Activated B cell treated with CpG ODN at 0.5 μM for 24 hours (primary cell): ENCODE measurements around the gene XYLT1. TPM values are rescaled to one million over a fixed set of nuclear protein-coding genes. Genes with fewer than 3 reads are reported as not detected.

Source experiments
- ATAC-seq: fragments of 200-7000 bp; cut with Tn5 transposase; one replicate; pipeline ENCODE4 v1.10.0; 2021; ENCODE audit warnings: low read depth, mild to moderate bottlenecking, moderate library complexity
- CTCF ChIA-PET: fragments of 350-600 bp; sonication (Branson Sonifier 250); formaldehyde crosslinking; loops from one replicate; lab custom pipeline; 2021; ENCODE audit warnings: antibody characterized with exemption; lab: Charles Lee
- POLR2A ChIA-PET: fragments of 350-600 bp; sonication (Branson Sonifier 250); formaldehyde crosslinking; loops from one replicate; lab custom pipeline; 2021; ENCODE audit warnings: antibody characterized with exemption; lab: Charles Lee
- DNase-seq: peaks from one replicate; pipeline ENCODE4 v3.0.0; 2022
- H3K27ac Mint-ChIP-seq: one replicate; pipeline ENCODE4 v1.8.0; 2020; ENCODE audit warnings: mixed read lengths
- H3K27me3 Mint-ChIP-seq: one replicate; pipeline ENCODE4 v1.8.0; 2021; ENCODE audit warnings: mixed read lengths
- H3K36me3 Mint-ChIP-seq: one replicate; pipeline ENCODE4 v1.8.0; 2021; ENCODE audit warnings: low read depth, mixed read lengths
- H3K4me1 Mint-ChIP-seq: one replicate; pipeline ENCODE4 v1.8.0; 2021; ENCODE audit warnings: mixed read lengths
- H3K4me3 Mint-ChIP-seq: one replicate; pipeline ENCODE4 v1.8.0; 2020; ENCODE audit warnings: mild to moderate bottlenecking, mixed read lengths
- H3K9me3 Mint-ChIP-seq: one replicate; pipeline ENCODE4 v1.8.0; 2020; ENCODE audit warnings: mixed read lengths
- intact Hi-C: fragments of 100-400 bp; cut with micrococcal nuclease; formaldehyde crosslinking; loops from one replicate; pipeline ENCODE4 v1.15.1; 2024
- total RNA-seq: library from RNA; stranded (reverse); gene quantifications from 2 replicates; pipeline ENCODE4 v1.2.3, GENCODE V29; 2022
- TF ChIP-seq, protein P1 (sequence below): fragments of 200-600 bp; IDR thresholded peaks from one replicate; pipeline ENCODE4 v1.8.0; 2022; ENCODE audit warnings: antibody characterized with exemption, mild to moderate bottlenecking

Gene XYLT1
- total RNA-seq, 1 donor from 2014 or later: 17.0 TPM

DNA sequence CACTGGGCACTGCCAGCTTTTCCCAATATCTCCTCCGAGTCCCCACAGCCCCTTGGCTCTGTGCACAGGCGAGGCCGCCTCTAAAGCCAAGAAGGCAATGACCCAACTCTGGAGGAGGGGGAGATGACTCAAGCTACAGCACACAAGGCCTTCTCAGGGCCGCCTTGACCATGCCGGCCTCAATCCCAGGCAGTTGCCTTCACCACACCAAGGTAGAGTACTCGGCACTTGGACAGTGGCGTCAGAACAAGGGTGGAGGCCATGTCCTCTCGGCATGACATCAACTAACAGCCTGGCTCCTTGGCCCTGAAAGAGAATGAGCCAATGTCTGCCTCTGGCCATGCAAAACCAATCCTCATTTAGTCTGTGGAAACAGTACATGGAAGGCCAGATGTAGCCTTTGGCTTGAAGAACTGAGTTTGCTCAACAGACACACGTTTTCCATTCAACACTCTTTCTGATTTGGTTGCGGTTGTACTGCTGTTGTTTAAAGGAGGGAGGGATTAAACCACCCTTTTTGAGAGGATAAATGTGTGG lies 139.6 kb downstream of the XYLT1 start:
- ChIA-PET CTCF (no interaction called here), POLR2A (interaction anchor here (0.6 kb wide), 1 partner anchor 85 kb away, joined by 3 read pairs; no protein-coding TSS in a partner anchor)
- ATAC-seq (no peak), DNase-seq (no peak)
- TF ChIP-seq, protein P1, sequence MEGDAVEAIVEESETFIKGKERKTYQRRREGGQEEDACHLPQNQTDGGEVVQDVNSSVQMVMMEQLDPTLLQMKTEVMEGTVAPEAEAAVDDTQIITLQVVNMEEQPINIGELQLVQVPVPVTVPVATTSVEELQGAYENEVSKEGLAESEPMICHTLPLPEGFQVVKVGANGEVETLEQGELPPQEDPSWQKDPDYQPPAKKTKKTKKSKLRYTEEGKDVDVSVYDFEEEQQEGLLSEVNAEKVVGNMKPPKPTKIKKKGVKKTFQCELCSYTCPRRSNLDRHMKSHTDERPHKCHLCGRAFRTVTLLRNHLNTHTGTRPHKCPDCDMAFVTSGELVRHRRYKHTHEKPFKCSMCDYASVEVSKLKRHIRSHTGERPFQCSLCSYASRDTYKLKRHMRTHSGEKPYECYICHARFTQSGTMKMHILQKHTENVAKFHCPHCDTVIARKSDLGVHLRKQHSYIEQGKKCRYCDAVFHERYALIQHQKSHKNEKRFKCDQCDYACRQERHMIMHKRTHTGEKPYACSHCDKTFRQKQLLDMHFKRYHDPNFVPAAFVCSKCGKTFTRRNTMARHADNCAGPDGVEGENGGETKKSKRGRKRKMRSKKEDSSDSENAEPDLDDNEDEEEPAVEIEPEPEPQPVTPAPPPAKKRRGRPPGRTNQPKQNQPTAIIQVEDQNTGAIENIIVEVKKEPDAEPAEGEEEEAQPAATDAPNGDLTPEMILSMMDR: no peak
- Mint-ChIP-seq H3K27me3 (no peaks in the 10 kb centered on the region), H3K4me1 (peaks cover 20% of the 10 kb centered on the region), H3K9me3 (no peaks in the 10 kb centered on the region), H3K27ac (no peak overlapping the region), H3K4me3 (no peak overlapping the region), H3K36me3 (peaks cover 5% of the 10 kb centered on the region)
- intact Hi-C loops: no loop called here

DNA sequence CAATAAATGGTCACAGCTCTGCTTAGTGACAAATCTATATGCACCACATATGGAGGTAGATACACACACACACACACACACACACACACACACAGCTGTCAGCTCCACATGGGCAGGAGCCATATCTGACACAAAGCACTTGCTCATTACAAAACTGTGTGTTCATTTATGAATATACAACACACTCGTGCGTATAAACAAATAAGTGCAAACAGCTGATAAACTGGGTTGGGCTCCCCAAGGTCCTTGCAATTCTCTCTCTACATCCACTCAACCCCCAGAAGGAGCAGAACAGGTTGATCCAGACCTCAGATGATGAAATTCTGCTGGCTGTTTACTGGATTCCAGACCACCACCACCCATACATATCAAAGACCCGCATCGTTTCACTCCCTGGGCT lies 140.7 kb downstream of the XYLT1 start:
- no peak for ATAC-seq
- peaks cover 2% of the 10 kb centered on the region for H3K36me3 Mint-ChIP-seq
- H3K27ac Mint-ChIP-seq: no peak overlapping the region
- TF ChIP-seq, protein P1: no peak
- ChIA-PET CTCF (no interaction called here), POLR2A (no interaction called here)
- no peak overlapping the region for H3K4me3 Mint-ChIP-seq
- no peak for DNase-seq
- no peaks in the 10 kb centered on the region for H3K9me3 Mint-ChIP-seq
- H3K27me3 Mint-ChIP-seq: no peaks in the 10 kb centered on the region
- H3K4me1 Mint-ChIP-seq: peaks cover 24% of the 10 kb centered on the region
- intact Hi-C loops: no loop called here

DNA sequence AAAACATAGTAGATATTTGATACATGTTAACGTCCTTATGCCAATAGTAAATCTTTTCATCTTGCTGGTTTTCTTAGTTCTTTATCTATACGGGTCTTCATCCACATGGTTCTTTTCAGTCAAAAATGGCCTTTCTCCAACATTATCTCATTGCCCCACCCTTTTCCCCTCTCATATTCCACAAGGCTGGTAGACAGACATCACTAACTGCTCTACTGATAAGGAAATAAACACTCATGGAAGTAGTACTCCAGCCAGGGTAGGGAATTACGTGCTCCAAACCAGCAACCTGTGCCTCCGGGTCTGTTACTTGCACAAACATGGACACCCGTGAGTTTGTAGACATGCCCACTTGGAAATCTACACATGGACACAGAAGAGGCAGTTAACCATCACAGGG lies 141.4 kb downstream of the XYLT1 start:
- no peaks in the 10 kb centered on the region for H3K27me3 Mint-ChIP-seq
- DNase-seq (no peak), ATAC-seq (no peak)
- H3K27ac Mint-ChIP-seq: no peak overlapping the region
- peaks cover 21% of the 10 kb centered on the region for H3K4me1 Mint-ChIP-seq
- CTCF ChIA-PET: no interaction called here
- intact Hi-C loops: no loop called here
- H3K9me3 Mint-ChIP-seq: no peaks in the 10 kb centered on the region
- H3K4me3 Mint-ChIP-seq: no peak overlapping the region
- TF ChIP-seq, protein P1: no peak
- H3K36me3 Mint-ChIP-seq: peaks cover 2% of the 10 kb centered on the region
- POLR2A ChIA-PET: no interaction called here

DNA sequence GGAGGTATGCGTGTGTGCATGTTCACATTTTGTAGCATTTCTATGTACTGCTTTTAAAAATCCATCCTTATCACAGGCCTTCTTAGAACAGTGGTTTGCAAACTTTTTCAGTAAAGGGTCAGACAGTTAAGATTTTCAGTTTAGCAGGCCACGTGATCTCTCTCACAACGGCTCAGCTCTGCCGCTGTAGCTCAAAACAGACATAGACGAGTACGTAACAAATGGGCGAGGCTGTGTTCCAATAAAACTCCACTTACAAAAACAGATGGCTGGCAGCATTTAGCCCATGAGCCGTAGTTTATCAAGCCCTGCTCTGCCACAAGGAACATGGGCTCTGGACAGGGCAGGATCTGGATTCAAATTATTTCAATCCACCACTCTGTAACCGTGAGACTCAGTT lies 141.8 kb downstream of the XYLT1 start:
- ATAC-seq: no peak

DNA sequence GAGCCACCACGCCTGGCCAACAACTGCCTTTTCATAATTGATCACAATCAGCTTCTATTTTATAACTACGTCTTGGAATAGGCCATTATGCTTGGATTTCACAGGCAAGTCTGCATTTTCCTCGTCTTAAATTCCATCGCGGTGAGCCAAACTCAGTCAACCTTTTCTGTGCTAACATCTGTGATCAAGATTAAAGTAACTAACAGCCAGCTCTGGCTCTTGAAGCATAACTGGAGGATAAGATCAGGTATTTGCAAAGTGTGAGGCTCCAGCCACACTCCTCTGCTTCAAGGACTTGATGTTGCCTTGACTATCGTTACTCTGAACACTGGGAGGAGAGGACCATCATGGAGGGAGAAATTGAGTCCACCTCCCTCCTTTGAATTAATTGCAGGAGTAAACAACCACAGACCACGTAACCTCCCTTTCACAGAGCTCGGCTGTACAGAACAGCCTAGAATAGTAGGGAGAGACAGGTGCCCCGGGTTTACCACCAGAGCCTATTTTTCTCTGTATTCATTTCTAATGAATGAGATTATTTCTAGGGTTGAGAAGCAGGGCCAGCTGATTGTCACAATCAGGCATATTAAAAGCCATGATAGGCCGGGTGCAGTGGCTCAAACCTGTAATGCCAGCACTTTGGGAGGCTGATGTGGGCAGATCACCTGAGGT lies 143.0 kb downstream of the XYLT1 start:
- no peaks in the 10 kb centered on the region for H3K27me3 Mint-ChIP-seq
- H3K36me3 Mint-ChIP-seq: no peaks in the 10 kb centered on the region
- intact Hi-C loops: no loop called here
- no peak overlapping the region for H3K4me3 Mint-ChIP-seq
- CTCF ChIA-PET: interaction anchor here (0.7 kb wide), 1 partner anchor 48 kb away, joined by 3 read pairs; no protein-coding TSS in a partner anchor
- no peak for ATAC-seq
- no peak overlapping the region for H3K27ac Mint-ChIP-seq
- no peaks in the 10 kb centered on the region for H3K9me3 Mint-ChIP-seq
- TF ChIP-seq, protein P1: no peak
- POLR2A ChIA-PET: interaction anchor here (0.7 kb wide), 1 partner anchor 80 kb away, joined by 7 read pairs; no protein-coding TSS in a partner anchor
- DNase-seq: no peak
- H3K4me1 Mint-ChIP-seq: peaks cover 17% of the 10 kb centered on the region

More for the DNA sequence above, 141.8 kb downstream of the XYLT1 start:
- no peak overlapping the region for H3K27ac Mint-ChIP-seq
- no peak for DNase-seq
- no peaks in the 10 kb centered on the region for H3K36me3 Mint-ChIP-seq
- no peak overlapping the region for H3K4me3 Mint-ChIP-seq
- TF ChIP-seq, protein P1: no peak
- H3K27me3 Mint-ChIP-seq: no peaks in the 10 kb centered on the region
- ChIA-PET CTCF (no interaction called here), POLR2A (no interaction called here)
- no peaks in the 10 kb centered on the region for H3K9me3 Mint-ChIP-seq
- peaks cover 19% of the 10 kb centered on the region for H3K4me1 Mint-ChIP-seq
- intact Hi-C loops: no loop called here
